SKM-1 (cell line): ENCODE data around the gene CTRB1.

Experiments
- DNase-seq: peaks from one replicate; lab custom pipeline; 2025; ENCODE audit not compliant: unreplicated experiment; lab: John Stamatoyannopoulos, UW

The CTRB1 gene

DNA sequence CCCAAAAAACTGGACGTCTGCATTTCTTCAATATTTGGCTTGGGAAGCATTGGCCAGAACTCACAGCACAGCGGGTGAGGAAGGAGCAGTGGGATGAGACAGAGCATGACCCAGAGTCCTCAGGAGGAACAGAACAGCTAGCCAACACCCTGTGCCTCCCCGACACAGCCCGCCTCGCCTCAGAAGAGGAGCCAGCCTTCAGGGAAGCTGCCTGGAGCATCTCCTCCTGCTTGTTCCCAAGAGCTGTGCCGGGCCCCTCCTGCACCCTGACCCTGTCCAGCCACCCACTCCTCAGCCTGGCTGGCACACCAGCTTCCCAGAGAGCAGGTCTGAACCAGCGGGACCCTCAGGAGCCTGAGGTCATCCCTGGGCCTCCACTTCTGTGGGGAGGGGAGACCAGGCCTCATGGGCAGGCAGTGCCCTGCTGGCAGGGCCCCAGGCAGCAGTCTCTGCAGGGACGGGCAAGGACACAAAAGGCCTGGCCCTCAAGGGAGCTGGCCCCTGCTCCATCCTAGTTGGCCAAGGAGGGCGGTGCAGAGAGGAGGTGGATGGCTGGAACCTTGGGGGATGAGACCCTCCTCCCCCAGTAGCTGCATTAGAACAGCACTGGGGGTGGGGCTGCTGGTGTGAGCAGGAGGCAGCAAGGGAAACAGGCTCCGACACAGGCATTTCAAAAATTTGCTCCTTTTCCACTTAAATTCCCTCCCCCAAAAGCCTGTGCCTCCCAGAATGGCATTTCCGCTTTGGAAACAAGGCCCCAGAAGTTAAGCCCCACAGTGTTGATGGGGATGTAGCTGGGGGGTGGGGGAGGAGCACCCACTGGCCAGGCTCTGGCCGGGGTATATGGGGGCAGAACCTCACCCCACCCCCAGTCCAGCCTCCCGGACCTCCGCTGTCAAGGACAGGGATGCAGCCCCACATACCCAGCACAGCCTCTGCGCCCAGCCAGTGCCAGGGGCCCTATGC, 34.4 kb downstream of the CTRB1 start:
- no peak for DNase-seq

DNA sequence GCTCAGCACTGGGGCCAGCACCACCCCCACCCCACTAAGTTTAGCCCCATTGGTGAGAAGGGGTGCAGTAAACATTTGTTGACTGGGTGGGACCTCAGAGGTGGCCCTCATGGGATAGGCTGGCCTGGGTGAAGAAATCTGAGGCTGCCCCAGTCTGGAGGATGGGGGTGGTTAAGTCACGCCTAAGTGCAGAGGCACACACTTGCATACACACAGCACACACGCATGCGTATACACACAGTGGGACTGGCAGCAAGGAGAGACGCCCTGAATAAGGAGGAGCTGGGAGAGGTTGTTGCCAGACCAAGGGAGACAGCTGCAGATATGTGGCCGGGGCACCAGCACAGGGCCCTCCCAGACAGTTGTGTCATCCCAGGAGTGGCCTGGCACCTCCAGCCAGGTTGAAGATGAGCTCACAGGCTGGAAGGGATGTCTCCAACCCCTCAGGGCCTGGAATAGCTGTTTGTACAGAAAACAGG, 35.6 kb downstream of the CTRB1 start:
- DNase-seq, result no peak

DNA sequence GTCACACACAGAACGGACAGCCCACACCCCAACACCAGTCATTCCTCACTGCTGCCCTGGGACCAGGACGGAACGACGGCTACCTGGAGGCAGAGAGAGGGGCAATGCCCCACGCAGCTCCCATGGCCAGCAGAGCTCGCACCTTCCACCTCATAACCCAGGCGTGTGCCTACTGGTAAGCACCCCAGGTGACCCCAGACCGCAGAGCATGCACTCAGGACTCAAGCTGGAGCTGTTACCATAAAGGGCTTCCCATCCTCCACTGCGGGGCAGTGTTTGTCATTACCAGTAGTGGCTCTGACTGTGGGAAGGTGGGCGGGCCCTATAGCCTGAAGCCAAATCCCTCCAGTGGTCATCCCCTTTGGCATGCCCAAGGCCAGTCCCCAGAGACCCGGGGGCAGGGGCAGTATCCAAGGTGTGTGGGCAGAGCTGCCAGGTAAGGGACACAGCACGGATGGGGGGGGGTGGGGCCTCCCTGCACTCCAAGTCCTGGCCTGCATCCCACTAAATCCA, 37.3 kb downstream of the CTRB1 start:
- no peak for DNase-seq

DNA sequence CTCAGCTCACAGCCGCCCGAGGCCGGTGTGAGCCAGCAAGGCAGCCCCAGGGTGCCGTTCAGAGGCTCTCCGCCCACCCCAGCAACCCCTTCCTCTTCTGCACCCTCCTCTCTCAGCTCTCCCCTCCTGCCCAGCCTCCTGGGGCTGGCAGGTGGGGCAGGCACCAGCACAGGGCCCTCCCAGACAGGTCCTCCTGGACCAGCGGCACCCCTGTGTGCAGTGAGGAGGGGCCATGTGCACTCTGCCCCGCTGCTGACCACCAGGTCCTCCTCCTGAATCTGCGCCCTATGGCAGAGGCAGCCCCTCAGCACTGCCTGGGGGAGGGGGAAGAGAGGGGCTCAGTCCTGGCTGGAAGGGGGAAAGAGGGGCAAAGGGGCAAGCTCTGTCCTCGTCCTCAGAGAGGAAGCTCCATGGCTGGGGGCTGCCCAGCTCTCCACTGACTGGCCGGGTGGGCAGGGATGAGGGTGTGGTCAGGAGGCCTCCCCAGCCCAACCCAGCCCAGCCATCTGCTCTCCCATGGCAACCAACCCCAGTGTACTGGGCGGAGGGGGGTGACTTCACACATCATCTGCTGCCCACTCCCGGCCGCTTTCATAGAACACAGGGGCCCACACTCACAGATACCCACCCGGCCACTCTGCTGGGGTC, 38.0 kb downstream of the CTRB1 start:
- DNase-seq, result no peak

DNA sequence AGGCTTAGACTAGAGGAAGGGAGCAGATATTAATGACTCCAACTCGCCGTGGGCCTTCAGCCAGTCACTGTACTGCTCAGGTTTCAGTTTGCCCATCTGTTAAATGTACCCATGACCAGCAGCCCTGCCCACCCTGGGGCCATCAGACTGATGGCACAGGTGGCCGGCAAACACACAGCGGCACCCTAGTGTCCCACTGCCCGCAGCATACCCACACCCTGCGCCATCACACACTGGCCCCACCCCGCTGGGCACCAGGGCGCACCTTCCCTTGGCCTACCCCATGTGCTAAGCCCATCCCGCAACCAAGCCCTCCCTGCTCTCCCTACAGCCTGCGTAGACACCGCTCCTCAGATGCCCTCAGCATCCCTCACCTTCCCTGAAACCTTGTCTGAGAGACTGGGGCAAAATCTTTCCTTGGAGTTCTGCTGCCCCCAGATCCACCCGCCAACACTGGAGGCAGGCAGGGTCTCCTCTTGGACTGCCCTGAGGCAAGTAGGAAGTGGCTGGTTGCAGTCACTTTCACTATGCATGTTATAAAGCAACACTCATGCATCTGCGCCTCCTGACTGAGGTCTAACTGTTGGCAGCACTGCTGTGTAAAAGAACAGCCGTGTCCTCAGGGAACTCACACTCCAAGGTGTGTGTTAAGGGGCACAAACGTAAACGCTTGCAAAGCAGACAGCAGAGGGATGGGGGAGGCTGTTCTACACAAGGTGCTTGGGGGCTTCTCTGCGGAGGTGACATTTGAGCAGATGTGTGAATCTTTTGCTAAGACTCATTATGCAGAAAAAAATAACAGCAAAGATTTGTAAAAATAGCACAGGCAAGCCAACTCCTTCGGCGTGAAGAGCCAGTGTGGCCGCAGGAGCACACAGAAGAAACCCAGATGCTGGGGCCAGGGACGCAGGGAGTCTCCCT, 39.4 kb downstream of the CTRB1 start:
- no peak for DNase-seq

DNA sequence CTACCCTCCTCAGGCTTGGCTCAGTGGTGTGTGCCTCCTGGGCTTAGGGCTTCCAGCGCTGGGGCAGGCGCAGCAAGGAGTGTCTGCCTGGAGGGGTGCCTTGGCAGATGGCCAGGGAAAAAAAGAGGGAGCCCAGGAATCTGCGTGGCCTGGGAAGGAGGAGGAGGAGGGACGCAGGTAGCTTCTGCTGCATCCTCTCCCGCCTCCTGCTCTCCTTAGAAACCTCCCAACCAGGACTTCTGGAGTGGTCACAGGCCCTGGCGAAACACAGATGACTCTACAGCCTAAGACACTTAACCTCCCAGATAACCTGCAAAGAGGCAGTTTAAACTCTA, 40.0 kb downstream of the CTRB1 start:
- no peak for DNase-seq

DNA sequence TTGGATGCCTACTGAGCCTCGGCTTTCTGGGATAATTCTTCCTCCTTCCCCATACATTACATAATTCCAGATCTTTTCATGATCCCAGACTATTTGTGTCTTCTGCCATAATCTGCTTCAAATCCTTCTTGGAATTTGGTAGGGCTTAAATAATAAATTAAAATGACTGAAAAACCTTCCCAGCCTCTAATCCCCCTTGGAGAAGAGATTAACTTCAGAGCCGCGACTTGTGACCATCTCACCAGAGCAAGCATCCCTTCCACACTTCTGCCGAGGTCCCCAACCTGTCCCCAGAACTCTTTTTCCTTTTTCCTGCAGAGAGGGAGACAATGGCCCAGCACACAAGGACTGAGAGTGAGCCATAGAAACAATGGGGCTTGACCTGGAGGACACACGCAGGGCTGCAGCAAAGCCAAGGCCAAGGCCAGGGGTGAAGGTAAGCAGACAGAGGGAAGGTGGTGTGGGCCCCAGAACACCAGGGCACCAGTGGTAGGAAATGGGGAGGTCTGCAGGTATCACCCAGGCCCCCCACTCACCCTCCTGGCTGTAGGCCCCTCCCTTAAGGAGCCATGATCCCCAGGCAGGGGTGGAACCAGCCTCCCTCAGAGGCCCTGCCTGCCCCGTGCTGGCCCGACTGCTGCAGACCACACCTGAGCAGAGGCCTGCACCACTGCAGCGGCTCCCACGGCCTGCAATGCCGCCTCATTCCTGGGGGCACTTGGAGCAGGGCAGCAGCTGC, 42.2 kb downstream of the CTRB1 start:
- DNase-seq, result no peak

DNA sequence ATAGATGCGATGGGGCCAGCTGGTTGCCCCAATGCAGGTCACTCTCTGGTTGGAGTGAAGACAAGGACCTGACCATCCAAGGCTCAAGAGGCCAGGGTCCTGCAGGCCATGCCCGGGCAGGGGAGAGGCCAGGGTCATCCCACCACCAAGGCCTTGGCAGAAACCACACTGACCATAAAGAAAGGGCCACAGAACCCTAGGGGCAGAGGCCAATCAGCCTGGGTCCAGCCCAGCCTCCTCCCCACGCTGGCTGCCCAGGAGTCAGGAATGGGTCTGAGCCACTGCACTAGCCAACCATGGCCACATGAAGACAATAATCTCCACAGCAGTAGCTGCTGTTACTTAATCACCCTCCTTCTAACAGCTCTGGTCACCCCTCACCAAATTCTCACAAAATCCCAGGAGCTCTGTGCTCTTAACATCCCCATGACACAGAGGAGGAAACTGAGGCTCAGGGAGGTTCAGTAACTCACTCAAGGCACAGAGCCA, 42.8 kb downstream of the CTRB1 start:
- no peak for DNase-seq

DNA sequence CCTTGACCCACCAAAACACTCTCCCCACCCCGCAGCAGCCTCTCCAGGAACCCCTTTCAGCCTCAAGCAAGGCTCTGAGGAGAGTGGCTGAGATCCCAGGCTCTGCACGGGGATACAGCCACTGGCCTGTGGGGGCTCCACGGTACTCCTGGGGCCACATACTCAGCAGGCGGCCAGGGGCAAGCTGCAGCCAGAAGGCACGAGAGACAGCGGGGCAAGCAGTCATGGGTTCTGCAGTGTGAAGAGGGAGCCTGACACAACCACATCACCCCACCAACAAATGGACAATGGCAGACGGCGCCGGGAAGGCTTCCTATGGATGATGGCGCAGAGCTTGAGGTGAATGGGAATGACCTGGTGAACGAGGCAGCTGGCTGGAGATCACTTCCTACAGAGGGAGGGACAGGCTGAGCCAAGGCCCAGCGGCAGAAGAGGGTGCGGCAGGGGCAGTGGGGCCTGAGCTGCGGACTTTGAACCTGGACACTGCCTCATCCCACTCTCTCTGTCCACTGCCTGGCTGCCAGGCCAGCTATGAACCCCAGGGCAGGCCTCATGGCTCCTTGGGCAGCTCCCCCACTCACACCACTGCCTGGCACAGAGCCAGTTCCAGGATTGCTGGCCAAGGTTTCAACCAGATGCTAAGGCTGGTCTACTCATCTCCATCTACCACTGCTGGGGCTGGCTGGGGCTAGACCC, 43.5 kb downstream of the CTRB1 start:
- DNase-seq, result no peak

DNA sequence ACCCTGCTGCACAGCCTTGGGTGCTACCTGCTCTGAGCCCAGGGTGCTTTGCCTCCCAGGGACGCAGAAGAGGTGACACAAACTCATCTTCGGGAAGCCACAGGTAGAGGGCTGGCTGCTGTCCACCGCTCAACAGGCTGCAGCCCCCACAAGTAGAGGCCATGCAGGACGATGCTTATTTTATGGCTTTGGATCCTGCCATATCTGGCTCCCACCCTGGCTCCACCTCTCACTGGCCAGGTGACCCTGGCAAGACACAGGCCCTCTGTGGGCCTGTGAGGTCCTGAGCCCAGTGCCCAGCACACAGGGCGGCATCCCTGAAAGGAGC, 44.0 kb downstream of the CTRB1 start:
- no peak for DNase-seq

DNA sequence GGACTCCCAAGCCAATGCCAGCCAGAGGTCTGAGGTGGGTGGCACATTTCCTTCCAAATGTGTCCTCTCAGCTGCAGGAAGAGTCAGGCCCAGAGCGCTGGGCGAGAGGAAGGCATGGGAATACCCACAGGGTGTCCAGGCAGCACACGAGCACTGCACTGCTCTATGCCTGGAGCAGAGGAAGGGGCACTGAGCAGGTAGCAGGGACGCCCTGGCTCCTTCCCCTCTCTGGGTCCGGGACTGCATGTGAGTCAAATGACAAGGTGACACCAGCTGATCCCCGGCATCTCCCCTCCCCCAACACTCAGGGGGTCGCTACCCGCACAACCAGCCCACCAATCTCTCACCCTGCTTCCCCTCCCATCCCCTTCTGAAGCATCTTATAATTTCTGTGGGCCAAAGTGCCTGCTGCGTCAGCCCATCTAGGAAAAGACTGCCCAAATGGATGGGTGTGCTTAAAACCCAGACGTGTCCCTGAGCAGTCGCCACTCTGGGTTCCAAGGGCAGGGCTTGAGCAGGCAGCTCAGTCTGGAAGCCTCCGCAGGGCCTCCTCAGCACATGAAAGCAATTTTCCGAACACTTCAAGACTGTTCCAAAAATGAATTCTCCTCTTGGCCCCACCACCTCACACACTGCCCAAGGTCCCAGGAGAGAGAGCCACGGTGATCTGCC, 44.6 kb downstream of the CTRB1 start:
- DNase-seq, result no peak

DNA sequence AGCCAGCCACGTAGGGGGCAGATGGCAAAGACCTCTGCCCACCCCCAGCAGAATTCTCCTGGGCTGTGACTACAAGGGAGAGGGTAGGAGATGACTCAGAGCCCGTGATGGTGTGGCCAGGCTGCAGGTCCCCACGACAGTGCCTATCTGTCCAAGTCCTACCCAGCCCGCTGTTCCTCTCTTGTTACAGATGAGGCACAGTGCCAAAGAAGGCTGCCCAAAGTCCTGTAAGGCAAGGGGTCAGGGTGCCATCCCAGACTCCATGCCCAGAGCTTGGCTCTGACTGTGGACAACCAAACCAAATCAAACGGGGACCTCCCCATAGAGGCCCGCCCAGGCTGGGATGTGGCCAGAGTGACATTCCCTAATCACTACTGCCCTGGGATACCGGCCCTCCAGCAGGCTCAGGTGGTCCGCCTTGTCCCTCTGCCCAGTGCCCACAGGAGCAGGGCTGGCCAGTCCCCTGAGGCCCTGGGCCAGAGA, 45.2 kb downstream of the CTRB1 start:
- no peak for DNase-seq

DNA sequence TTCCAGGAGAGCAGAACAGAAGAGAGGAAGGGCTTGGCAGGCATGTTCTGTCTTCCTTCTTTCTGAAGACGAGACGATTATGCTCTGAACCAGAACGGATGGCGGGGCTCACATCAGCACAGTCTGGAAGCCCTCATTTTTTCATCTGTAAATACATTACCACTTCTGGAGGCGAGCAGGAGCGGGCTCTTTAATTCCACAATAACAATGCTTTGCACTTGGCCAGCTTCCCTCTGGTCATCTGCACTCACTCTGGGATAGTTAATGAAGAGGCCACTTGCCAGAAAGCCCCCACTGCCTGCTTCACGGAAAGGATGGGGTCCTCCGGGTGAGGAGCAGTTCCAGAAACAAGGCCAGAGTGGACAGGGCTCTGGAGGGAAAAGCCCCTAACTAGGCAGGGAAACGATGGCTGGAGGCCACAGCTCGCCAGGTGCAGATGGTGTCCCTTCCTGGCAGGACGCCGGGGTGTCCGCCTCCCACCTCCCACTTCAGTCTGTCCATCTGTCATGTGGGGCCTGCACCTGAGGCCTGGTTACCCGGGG, 45.7 kb downstream of the CTRB1 start:
- DNase-seq, result no peak

DNA sequence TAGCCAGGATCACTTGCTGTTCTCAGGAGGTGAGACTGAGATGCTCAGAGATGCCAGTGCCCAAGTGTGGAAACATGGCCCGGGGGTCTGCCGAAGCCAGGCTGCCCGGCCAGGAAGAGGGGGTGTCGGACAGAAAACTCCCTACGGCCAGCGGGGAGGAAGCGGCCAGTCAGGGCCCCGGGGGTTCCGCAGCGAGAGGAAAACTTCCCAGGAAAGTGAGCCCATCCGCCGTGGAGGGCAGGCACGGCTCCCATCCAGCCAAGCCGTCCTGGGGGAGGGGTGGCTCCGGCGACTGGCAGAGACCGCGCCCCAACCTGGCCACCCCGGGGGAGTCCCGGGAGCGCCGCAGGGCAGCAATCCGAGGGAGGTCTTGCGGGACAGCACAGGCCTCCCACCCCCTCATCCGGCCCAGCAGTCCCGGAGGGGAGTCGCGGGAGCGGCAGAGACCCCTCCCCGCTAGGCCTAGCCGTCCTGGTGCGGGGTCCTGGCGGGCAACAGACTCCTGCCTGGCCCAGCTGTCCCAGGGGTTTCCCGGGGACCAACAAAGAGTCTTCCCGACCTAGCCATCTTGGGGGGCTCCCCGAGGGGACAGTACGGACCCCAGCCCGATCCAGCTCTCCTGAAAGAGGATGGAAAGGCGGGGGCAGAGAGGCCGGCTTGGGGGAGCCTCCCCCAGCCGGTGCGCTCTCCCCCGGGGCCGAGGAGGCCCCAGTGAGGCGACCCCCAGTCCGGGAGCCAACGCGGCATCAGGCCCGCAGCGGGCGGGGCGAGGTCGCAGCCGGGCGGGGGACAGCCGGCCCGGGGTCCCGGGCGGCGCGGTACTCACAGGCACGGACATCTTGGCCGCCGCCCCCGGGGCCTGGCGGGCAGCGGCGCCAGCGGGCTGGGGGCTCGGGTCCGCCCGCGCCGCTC, 46.5 kb downstream of the CTRB1 start:
- no peak for DNase-seq

DNA sequence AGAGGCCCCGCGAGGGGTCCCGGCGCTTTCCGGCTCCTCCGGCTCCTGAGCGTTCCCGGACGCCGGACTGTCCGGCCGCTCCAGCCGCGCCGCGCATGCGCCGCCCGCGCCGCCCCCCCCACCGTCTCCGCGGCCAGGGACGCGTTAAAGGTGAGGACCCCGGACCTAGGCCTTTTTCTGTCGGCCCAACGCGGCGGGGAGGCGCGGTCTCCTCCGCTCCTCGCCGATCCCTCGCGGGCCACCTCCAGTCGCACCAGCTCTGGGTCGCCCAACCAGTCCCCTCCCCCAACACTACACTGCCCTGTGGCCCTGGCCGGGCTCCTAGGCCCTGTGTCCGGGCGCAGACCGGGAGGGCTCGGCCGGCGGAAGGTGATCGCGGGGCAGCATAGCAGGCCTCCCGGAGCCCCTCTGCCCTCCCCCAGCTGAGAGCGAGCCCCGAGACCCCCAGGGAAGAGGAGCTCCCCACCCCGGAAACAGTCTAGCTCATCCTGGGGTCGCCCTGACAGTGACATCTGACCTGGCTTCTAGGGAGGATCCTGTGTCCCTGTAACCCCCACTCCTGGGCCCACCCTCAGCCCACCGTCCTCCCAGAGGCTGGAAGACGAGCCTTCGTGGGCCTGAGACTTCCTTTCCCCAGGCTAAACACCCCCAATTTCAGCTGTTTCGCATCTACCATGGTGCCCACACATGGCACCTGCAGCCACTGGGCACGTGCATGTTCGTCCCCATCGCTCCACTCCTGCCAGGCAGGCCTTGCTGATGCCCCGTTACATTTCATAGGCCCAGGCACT, 47.3 kb downstream of the CTRB1 start:
- no peak for DNase-seq

DNA sequence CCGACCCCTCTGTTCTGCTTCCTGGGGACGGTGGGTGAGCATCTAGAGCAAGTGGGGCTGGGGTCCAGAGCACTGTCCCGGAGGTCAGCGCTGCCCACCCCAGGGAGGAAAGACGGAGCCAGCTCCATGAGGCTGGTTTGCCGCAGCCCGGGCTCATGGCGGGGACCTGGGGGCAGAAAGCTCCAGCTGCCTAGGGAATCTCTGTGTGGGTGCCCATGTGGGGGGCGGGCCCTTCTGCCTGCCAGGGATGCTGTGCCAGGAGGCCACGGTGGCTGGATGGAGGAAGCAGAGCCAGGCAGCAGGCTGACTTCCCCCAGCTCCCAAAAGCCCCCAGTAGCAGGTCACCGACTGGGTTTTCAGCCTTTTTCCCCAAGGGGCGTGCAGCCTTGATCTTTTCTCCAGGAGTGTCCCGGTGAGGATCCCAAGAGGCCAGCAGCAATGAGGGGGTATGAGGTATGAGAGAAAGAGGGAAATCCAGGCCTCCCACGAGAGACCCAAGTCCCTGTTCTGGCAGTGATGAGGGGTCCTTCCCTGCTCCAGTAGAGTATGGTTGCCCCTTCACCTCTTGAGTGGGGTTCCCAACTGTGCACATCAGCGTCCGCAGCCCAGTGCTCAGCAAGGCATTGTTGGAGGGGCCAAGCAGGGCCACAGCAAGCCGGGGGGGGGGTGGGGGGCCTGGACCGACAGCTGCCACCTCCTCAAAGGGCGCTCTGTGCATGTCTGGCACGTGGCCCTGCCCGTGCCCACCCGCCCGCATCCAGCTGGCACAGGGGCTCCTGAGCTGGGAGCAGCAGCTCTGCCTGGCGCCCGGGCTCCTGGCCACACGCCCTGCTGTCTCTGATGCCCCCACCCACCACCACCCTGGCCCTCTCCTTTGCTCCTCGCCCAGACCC, 48.2 kb downstream of the CTRB1 start:
- DNase-seq, result no peak
